ENCODE measurements around the gene STK35. TPM values are rescaled to one million over a fixed set of nuclear protein-coding genes. Genes with fewer than 3 reads are reported as not detected.

STK35 gene
- total RNA-seq, 4 donors from 2014 or later: 23.2 to 33.6 (median 25.2) TPM

GRCh38 chr20:2093883-2094282, 7.7 kb upstream of the STK35 start:
- Histone ChIP-seq H3K4me3 (no peak overlapping the region), H3K27me3 (peaks cover 50% of the 10 kb centered on the region), H3K27ac (no peak overlapping the region), H3K9me3 (no peaks in the 10 kb centered on the region), H3K4me1 (no peaks in the 10 kb centered on the region), H3K36me3 (no peaks in the 10 kb centered on the region)
- 64% methylated on average over 8 of the region's 8 CpGs for WGBS
- no peak for DNase-seq (ENCODE audit: low spot score in 2 of 2)
- TF ChIP-seq EP300 (IDR thresholded peaks at IDR 0.05): no peak
- TF ChIP-seq POLR2A (IDR thresholded peaks at IDR 0.05): no peak
- TF ChIP-seq CTCF (IDR thresholded peaks at IDR 0.05): no peak
- no peak for TF ChIP-seq POLR2AphosphoS5 (IDR thresholded peaks at IDR 0.05)

GRCh38 chr20:2101865-2102584, 398 bp downstream of the STK35 start:
- peak; percentile 95 to 96 for DNase-seq (ENCODE audit: low spot score in 2 of 2)
- WGBS: 0% methylated on average over 35 of the region's 64 CpGs
- H3K4me3 ChIP-seq: peak overlapping the region; percentile 96
- H3K4me1 ChIP-seq: peaks cover 46% of the 10 kb centered on the region
- no peaks in the 10 kb centered on the region for H3K9me3 ChIP-seq
- H3K27ac ChIP-seq: peak overlapping the region; percentile 99
- no peaks in the 10 kb centered on the region for H3K27me3 ChIP-seq
- TF ChIP-seq EP300 (IDR thresholded peaks at IDR 0.05): no peak
- no peak for TF ChIP-seq CTCF (IDR thresholded peaks at IDR 0.05)
- peak in 1 of 2 donors; percentile 13 for TF ChIP-seq POLR2A (IDR thresholded peaks at IDR 0.05)
- TF ChIP-seq POLR2AphosphoS5 (IDR thresholded peaks at IDR 0.05): peak in 1 of 3 donors; percentile 88
- H3K36me3 ChIP-seq: no peaks in the 10 kb centered on the region

DNA sequence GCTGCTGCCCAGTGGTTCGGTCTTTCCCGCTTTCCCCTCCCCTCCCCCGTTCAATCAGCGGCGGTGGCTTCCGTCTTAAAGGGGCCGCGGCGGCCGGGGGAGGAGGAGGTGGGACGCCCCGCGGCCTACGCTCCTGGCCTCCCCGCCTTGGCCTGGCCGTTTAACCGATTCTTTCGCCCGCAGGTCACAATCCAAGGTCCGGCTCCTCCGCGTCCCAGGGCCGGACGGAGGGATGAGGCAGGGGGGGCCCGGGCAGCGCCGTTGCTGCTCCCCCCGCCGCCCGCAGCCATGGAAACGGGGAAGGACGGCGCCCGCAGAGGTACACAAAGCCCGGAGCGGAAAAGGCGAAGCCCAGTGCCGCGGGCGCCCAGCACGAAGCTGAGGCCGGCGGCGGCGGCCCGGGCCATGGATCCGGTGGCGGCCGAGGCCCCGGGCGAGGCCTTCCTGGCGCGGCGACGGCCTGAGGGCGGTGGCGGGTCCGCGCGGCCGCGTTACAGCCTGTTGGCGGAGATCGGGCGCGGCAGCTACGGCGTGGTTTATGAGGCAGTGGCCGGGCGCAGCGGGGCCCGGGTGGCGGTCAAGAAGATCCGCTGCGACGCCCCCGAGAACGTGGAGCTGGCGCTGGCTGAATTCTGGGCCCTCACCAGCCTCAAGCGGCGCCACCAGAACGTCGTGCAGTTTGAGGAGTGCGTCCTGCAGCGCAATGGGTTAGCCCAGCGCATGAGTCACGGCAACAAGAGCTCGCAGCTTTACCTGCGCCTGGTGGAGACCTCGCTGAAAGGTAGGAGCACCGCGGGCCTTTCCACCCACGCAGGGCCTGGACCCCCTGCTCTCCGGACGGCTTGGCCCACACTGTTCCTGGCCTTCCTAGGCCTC, 1.2 kb downstream of the STK35 start:
- Histone ChIP-seq H3K4me3 (peak overlapping the region; percentile 96), H3K9me3 (no peaks in the 10 kb centered on the region), H3K36me3 (no peaks in the 10 kb centered on the region), H3K27ac (peak overlapping the region; percentile 99), H3K4me1 (peaks cover 48% of the 10 kb centered on the region), H3K27me3 (no peaks in the 10 kb centered on the region)
- under 1% methylated on average over 18 of the region's 95 CpGs for WGBS
- TF ChIP-seq POLR2A (IDR thresholded peaks at IDR 0.05): peak; percentile 81 to 83
- TF ChIP-seq EP300 (IDR thresholded peaks at IDR 0.05): no peak
- TF ChIP-seq POLR2AphosphoS5 (IDR thresholded peaks at IDR 0.05): peak; percentile 57 to 84 (median 73)
- DNase-seq (ENCODE audit: low spot score in 2 of 2): peak; percentile 90 to 93

DNA sequence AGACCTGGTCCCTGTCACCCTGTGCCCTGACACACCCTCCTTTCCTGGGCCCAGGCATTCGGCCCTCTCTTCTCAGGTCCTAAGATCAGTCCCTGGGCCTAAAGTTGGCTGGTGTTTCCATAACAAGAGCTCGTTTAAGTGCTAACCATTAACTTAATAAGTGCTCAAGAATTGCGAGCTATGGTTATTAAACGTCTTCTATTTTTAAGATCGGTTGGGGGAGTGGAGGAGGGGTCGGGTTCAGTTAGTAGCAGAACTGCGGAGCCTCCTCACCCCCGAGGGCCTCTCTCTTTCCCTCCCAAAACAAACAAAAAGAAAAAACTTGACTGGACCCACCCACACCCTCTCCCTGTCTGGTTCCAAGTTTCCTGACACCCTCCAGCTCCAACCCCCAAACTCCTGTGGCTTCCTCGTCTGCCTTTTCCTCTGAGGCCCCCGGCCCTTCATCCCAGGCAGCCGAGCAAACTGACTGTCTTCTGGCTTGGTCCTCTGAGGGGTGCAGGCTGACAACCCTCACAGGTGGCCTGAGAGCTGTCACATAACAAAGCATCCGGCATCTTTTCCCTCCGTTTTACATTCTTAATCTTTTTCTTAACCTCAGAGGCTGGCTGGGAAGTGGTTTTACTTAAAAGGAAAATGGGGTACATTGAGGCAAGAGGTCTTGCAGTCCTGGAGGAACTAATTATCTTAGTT, 2.0 kb downstream of the STK35 start:
- H3K4me1 ChIP-seq: peaks cover 55% of the 10 kb centered on the region
- no peaks in the 10 kb centered on the region for H3K36me3 ChIP-seq
- DNase-seq (ENCODE audit: low spot score in 2 of 2): no peak
- peak overlapping the region; percentile 96 for H3K4me3 ChIP-seq
- H3K9me3 ChIP-seq: no peaks in the 10 kb centered on the region
- peak overlapping the region; percentile 99 for H3K27ac ChIP-seq
- no peak for TF ChIP-seq POLR2A (IDR thresholded peaks at IDR 0.05)
- no peaks in the 10 kb centered on the region for H3K27me3 ChIP-seq
- 6% methylated on average over 12 of the region's 13 CpGs for WGBS

- peak overlapping the region; percentile 96 for H3K4me3 ChIP-seq
- TF ChIP-seq CTCF (IDR thresholded peaks at IDR 0.05) (no peak), POLR2AphosphoS5 (IDR thresholded peaks at IDR 0.05) (no peak), POLR2A (IDR thresholded peaks at IDR 0.05) (no peak), EP300 (IDR thresholded peaks at IDR 0.05) (no peak)
- H3K36me3 ChIP-seq: no peaks in the 10 kb centered on the region
- DNase-seq (ENCODE audit: low spot score in 2 of 2): no peak
- H3K27ac ChIP-seq: no peak overlapping the region
- H3K9me3 ChIP-seq: no peaks in the 10 kb centered on the region
- H3K4me1 ChIP-seq: peaks cover 61% of the 10 kb centered on the region
- no peaks in the 10 kb centered on the region for H3K27me3 ChIP-seq
- 35% methylated on average over 8 of the region's 8 CpGs for WGBS
These were observed 2.6 kb downstream of the STK35 start for GRCh38 chr20:2104236-2104635.
